ENCODE measurements around the gene TMEM72. TPM values are rescaled to one million over a fixed set of nuclear protein-coding genes. Genes with fewer than 3 reads are reported as not detected.

The TMEM72 gene
- total RNA-seq, 2 donors from 2014 or later = 1.6 TPM; not detected in 1

- no peaks in the 10 kb centered on the region for H3K36me3 ChIP-seq
- TF ChIP-seq POLR2AphosphoS5 (IDR thresholded peaks at IDR 0.05) (no peak), POLR2A (IDR thresholded peaks at IDR 0.05) (no peak)
- TF ChIP-seq, protein P1, sequence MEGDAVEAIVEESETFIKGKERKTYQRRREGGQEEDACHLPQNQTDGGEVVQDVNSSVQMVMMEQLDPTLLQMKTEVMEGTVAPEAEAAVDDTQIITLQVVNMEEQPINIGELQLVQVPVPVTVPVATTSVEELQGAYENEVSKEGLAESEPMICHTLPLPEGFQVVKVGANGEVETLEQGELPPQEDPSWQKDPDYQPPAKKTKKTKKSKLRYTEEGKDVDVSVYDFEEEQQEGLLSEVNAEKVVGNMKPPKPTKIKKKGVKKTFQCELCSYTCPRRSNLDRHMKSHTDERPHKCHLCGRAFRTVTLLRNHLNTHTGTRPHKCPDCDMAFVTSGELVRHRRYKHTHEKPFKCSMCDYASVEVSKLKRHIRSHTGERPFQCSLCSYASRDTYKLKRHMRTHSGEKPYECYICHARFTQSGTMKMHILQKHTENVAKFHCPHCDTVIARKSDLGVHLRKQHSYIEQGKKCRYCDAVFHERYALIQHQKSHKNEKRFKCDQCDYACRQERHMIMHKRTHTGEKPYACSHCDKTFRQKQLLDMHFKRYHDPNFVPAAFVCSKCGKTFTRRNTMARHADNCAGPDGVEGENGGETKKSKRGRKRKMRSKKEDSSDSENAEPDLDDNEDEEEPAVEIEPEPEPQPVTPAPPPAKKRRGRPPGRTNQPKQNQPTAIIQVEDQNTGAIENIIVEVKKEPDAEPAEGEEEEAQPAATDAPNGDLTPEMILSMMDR (IDR thresholded peaks at IDR 0.05) = no peak
- H3K9me3 ChIP-seq = no peaks in the 10 kb centered on the region
- no peak for DNase-seq (ENCODE audit: low spot score)
- no peaks in the 10 kb centered on the region for H3K27me3 ChIP-seq (replicated peaks; ENCODE audit: insufficient read depth)
- peaks cover 20% of the 10 kb centered on the region for H3K4me1 ChIP-seq (replicated peaks)
- peak overlapping the region; percentile 30 to 38 for H3K4me3 ChIP-seq
- H3K27ac ChIP-seq = peak overlapping the region; percentile 76
- 82% methylated on average over 22 of the region's 25 CpGs for WGBS
- intact Hi-C loops (cut with DNase I) = loop anchor here (10.0 kb wide), 1 partner anchor 1303 kb away; no protein-coding TSS in a partner anchor
Measured at GRCh38 chr10:44977287-44978212, 66.4 kb downstream of the TMEM72 start.

- no peak for DNase-seq (ENCODE audit: low spot score)
- no peak for TF ChIP-seq POLR2A (IDR thresholded peaks at IDR 0.05)
- TF ChIP-seq POLR2AphosphoS5 (IDR thresholded peaks at IDR 0.05) = no peak
- TF ChIP-seq, protein P1 (IDR thresholded peaks at IDR 0.05) = no peak
- Histone ChIP-seq H3K36me3 (no peaks in the 10 kb centered on the region), H3K27me3 (replicated peaks; ENCODE audit: insufficient read depth) (no peaks in the 10 kb centered on the region), H3K27ac (peak overlapping the region; percentile 76), H3K9me3 (no peaks in the 10 kb centered on the region), H3K4me1 (replicated peaks) (peaks cover 20% of the 10 kb centered on the region), H3K4me3 (peak overlapping the region; percentile 30 to 38)
- 24% methylated on average over 4 of the region's 4 CpGs for WGBS
- intact Hi-C loops (cut with DNase I) = loop anchor here (10.0 kb wide), 1 partner anchor 1303 kb away; no protein-coding TSS in a partner anchor
Measured at GRCh38 chr10:44978213-44978569, 67.1 kb downstream of the TMEM72 start.

DNA sequence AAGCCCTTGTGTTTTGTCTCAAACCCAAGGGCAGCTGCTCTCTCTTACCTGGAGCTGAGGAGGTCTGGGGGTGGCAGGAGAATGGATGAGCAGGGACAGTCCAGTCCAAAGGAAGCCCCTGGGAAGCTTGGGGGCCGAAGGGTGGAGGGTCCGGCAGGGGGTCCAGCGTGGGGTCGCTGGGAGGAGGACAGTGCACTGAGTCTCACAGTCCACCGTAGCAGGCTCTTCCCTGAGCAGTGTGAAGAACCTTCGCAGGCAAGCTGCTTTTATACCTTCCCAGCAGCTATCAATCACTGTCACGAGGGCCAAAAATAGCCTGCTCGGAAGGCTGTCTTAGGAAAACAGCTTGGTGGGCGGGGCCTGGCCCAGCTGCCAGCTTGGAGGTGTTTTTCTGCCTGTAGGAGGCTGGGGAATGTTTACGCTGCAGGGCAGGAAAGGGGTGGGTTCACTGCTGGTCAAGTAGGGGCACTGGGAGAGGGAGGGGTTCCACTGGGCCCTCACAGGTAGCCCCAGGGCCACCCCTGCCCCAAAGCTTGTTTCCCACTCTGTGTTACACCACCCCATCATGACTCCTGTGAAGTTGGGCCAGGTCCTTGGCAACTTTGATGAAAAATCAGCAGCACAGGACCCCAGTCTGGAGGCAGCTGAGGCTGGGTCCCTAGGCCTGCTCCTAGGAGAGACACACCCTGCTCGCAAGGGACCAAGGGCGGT lies 67.6 kb downstream of the TMEM72 start, which contains the start of gene DEPP1:
Gene DEPP1 (minus strand): TSS at position 240 of the 711 bp plus-strand sequence. CDS start 779 bp downstream, outside the sequence.
- Histone ChIP-seq H3K4me3 (peak within 1 kb of the TSS; percentile 30 to 38), H3K4me1 (replicated peaks) (peaks cover 20% of the 10 kb centered on the region)

DNA sequence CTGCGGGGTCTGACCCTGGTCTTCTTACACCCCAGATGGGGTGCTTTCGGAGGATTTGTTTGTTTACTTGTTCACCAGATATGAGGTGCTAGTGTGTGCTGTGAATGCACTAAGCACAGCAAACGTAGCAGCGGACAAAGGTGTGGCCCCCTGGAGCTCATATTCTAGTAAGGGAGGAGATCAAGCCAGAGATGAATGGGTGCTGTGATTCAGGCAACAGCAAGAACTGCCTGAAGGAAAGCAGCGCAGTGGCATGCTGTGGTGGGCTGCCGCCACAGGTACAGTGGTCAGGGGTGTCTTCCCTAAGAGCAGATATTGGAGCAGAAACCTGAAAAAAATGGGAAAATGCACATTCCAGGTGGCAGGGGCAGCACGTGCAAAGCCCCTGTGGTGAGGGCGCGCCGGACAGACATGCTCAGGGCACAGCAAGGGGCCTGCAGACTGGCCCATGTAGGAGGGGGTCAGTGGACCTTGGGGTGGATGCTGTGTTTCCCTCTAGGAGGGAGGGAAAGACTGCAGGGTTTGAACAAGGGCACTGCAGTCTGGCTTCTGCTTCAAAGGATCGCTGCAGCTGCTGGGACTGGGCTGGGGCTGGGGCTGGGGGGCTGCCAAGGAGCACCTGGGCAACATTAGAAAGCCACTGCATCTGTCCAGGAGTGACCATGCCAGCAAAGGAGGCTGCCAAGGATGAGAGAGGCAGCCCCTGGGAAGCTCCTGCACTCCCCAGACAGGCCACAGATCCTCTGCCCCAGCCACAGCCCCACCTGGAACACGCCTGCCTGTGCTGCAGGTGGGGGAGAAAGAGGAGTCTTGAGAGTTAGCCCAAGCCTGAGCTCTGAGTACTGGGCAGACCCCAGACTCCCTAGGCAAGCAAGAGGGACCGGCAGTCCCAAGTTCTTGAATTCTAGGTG lies 68.4 kb downstream of the TMEM72 start:
- Histone ChIP-seq H3K9me3 (no peaks in the 10 kb centered on the region), H3K36me3 (no peaks in the 10 kb centered on the region), H3K27me3 (replicated peaks; ENCODE audit: insufficient read depth) (no peaks in the 10 kb centered on the region), H3K4me3 (no peak overlapping the region), H3K27ac (peak overlapping the region; percentile 76), H3K4me1 (replicated peaks) (peaks cover 20% of the 10 kb centered on the region)
- WGBS = 84% methylated on average over 13 of the region's 13 CpGs
- no peak for TF ChIP-seq POLR2AphosphoS5 (IDR thresholded peaks at IDR 0.05)
- no peak for TF ChIP-seq POLR2A (IDR thresholded peaks at IDR 0.05)
- TF ChIP-seq, protein P1 (IDR thresholded peaks at IDR 0.05) = no peak
- intact Hi-C loops (cut with DNase I) = loop anchor here (10.0 kb wide), 1 partner anchor 1305 kb away; no protein-coding TSS in a partner anchor
- no peak for DNase-seq (ENCODE audit: low spot score)

More for the DNA sequence above, 67.6 kb downstream of the TMEM72 start, which contains the start of gene DEPP1:
- TF ChIP-seq POLR2AphosphoS5 (IDR thresholded peaks at IDR 0.05) (peak; percentile 99), POLR2A (IDR thresholded peaks at IDR 0.05) (peak; percentile 99)
- TF ChIP-seq, protein P1 (IDR thresholded peaks at IDR 0.05) = peak in 3 of 4 experiments; percentile 18 to 58 (median 47)
- peak; percentile 97 for DNase-seq (ENCODE audit: low spot score)
- WGBS = 23% methylated on average over 12 of the region's 12 CpGs
- Histone ChIP-seq H3K27me3 (replicated peaks; ENCODE audit: insufficient read depth) (no peaks in the 10 kb centered on the region), H3K9me3 (no peaks in the 10 kb centered on the region), H3K27ac (peak within 1 kb of the TSS; percentile 76), H3K36me3 (no peaks in the 10 kb centered on the region)
- intact Hi-C loops (cut with DNase I) = loop anchor here (10.0 kb wide), 1 partner anchor 1304 kb away; no protein-coding TSS in a partner anchor
